ENCODE data around the gene HBG1. TPM values are rescaled to one million over a fixed set of nuclear protein-coding genes. Genes with fewer than 3 reads are reported as not detected.

Gene HBG1
- total RNA-seq, 1 experiment from 2014 or later: not detected

DNA sequence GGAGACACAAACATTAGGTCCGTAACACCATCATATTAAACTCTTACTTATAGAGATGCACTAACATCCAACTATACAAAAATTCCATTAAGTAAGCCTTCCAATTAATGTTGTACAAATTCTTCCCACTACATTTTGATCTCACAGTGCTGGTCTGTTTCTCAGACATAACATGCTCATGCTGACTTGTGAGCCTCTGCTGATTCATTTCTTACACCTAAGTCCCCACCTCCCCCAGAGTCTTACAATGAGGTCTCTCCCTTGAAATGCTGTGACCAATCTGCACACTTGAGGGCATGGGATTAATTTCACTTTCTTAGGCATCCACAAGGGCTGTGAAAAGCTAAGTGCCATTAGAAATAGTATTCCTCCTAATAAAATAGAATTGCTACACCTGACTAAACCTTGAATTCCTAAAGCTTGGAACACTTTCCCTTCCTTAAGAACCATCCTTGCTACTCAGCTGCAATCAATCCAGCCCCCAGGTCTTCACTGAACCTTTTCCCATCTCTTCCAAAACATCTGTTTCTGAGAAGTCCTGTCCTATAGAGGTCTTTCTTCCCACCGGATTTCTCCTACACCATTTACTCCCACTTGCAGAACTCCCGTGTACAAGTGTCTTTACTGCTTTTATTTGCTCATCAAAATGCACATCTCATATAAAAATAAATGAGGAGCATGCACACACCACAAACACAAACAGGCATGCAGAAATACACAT, 2.0 kb downstream of the HBG1 start:
- TF ChIP-seq CTCF (conservative IDR thresholded peaks at IDR 0.05): no peak
- Histone ChIP-seq H3K9me3 (ENCODE audit: control insufficient read depth, low read depth, low read length) (no peaks in the 10 kb centered on the region), H4K8ac (replicated peaks; ENCODE audit: insufficient read length, low read depth, low read length) (no peak overlapping the region), H3K4ac (ENCODE audit: low read depth, low read length) (no peak overlapping the region), H3T11ph (ENCODE audit: low read length) (no peak overlapping the region), H3K4me1 (ENCODE audit: insufficient read depth, low read length) (no peaks in the 10 kb centered on the region), H2BK12ac (ENCODE audit: insufficient read length, low read depth, low read length) (no peak overlapping the region), H3K79me2 (ENCODE audit: insufficient read depth, low read length) (no peaks in the 10 kb centered on the region), H3K9ac (ENCODE audit: extremely low read depth, insufficient read length, low read length) (no peak overlapping the region), H3K4me2 (ENCODE audit: insufficient read depth, insufficient read length, low read length) (no peak overlapping the region), H2BK15ac (ENCODE audit: low read depth, low read length) (no peak overlapping the region), H2BK20ac (ENCODE audit: low read depth, low read length, poor library complexity, severe bottlenecking) (no peak overlapping the region), H2BK120ac (ENCODE audit: low read depth, low read length, poor library complexity, severe bottlenecking) (no peak overlapping the region), H3K79me1 (ENCODE audit: insufficient read depth, low read depth, low read length, poor library complexity, severe bottlenecking) (no peaks in the 10 kb centered on the region), H2BK5ac (ENCODE audit: insufficient read length, low read length) (no peak overlapping the region), H4K5ac (ENCODE audit: insufficient read length, low read depth, low read length) (no peak overlapping the region), H4K91ac (ENCODE audit: insufficient read length, low read depth, low read length) (no peak overlapping the region), H3K27me3 (ENCODE audit: insufficient read depth, low read length) (no peaks in the 10 kb centered on the region), H2AK5ac (ENCODE audit: insufficient read length, low read length) (no peak overlapping the region), H3K18ac (ENCODE audit: insufficient read length, low read depth, low read length) (no peak overlapping the region), H3K27ac (ENCODE audit: insufficient read length, low read depth, low read length) (no peak overlapping the region), H2AFZ (ENCODE audit: low read length) (no peak overlapping the region), H3K56ac (ENCODE audit: insufficient read length, low read depth, low read length) (no peak overlapping the region), H4K20me1 (ENCODE audit: control insufficient read depth, insufficient read depth, insufficient read length) (no peaks in the 10 kb centered on the region), H3K23ac (ENCODE audit: insufficient read length, low read depth, low read length) (no peak overlapping the region), H3K23me2 (ENCODE audit: insufficient read length, low read depth, low read length, poor library complexity, severe bottlenecking) (no peaks in the 10 kb centered on the region), H3K14ac (ENCODE audit: insufficient read depth, low read length) (no peak overlapping the region)
- H3K27ac Mint-ChIP-seq: no peak overlapping the region
- H3K4me3 Mint-ChIP-seq: no peak overlapping the region
- no CpG with 5 or more reads among the region's 3 CpGs for WGBS (ENCODE audit: extremely low coverage, insufficient read length, low lambda C conversion rate)
- DNase-seq: no peak
- no peaks in the 10 kb centered on the region for H3K36me3 Mint-ChIP-seq (ENCODE audit: insufficient read depth in 1 of 3, low read depth in 3 of 3)
- H3K9me3 Mint-ChIP-seq: no peaks in the 10 kb centered on the region
- peaks cover 11% of the 10 kb centered on the region for H3K27me3 Mint-ChIP-seq (ENCODE audit: low read depth)
- no peaks in the 10 kb centered on the region for H3K4me1 Mint-ChIP-seq
